Neural progenitor cell (in vitro differentiated cells): ENCODE measurements around the gene ZNF800.

Experiments
- EZH2 ChIP-seq: fragments of 200-600 bp; sonication (generic); IDR thresholded peaks from 2 replicates; pipeline ENCODE4 v1.6.1; 2017; ENCODE audit warnings: antibody characterized with exemption, mild to moderate bottlenecking, moderate library complexity
- EZH2phosphoT487 ChIP-seq: fragments of 200-600 bp; sonication (generic); IDR thresholded peaks from 2 replicates; pipeline ENCODE4 v1.6.1; 2017; ENCODE audit warnings: antibody characterized with exemption
- TF ChIP-seq, protein P1 (sequence below): fragments of 200-600 bp; sonication (generic); IDR thresholded peaks from 2 replicates; pipeline ENCODE4 v1.5.1; 2017; ENCODE audit warnings: antibody characterized with exemption, mild to moderate bottlenecking

DNA sequence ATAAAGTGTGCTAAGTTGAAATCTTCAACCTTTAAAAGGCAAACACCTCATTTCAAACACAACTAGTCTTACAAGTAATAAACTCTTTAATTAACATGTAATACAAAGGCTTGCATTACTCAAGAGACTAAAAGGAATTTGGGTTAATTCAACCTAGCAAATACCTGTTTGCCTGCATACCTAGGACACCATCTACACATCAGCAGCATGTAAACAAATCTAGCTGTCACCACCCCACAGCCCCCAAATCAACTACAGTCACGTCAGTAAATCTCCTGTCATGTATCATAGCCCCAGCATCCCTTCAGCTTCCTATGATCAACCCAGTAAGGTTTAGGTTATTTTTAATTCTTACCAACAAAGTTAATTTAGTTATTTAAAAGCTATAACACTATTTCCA is 33.5 kb downstream of the ZNF800 start:
- TF ChIP-seq, protein P1, sequence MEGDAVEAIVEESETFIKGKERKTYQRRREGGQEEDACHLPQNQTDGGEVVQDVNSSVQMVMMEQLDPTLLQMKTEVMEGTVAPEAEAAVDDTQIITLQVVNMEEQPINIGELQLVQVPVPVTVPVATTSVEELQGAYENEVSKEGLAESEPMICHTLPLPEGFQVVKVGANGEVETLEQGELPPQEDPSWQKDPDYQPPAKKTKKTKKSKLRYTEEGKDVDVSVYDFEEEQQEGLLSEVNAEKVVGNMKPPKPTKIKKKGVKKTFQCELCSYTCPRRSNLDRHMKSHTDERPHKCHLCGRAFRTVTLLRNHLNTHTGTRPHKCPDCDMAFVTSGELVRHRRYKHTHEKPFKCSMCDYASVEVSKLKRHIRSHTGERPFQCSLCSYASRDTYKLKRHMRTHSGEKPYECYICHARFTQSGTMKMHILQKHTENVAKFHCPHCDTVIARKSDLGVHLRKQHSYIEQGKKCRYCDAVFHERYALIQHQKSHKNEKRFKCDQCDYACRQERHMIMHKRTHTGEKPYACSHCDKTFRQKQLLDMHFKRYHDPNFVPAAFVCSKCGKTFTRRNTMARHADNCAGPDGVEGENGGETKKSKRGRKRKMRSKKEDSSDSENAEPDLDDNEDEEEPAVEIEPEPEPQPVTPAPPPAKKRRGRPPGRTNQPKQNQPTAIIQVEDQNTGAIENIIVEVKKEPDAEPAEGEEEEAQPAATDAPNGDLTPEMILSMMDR = no peak
- no peak for TF ChIP-seq EZH2
- no peak for TF ChIP-seq EZH2phosphoT487
